SK-N-SH treated with all-trans-retinoic acid at 6 μM for 48 hours (cell line): ENCODE data around the gene BOK.

Source experiments
- ARNTL ChIP-seq: fragments of 450-650 bp; formaldehyde crosslinking; IDR thresholded peaks from 2 replicates; pipeline ENCODE4 v1.5.0; 2020; ENCODE audit warnings: low read depth, mild to moderate bottlenecking, moderate library complexity, borderline replicate concordance
- ESRRG ChIP-seq: fragments of 250-450 bp; sonication (Bioruptor Pico); IDR thresholded peaks from 2 replicates; pipeline ENCODE4 v1.6.1; 2021; ENCODE audit warnings: mild to moderate bottlenecking
- PPARA ChIP-seq: fragments of 250-450 bp; sonication (Bioruptor Pico); IDR thresholded peaks from 2 replicates; pipeline ENCODE4 v1.5.0; 2020; ENCODE audit warnings: mild to moderate bottlenecking, borderline replicate concordance
- TCF4 ChIP-seq: fragments of 250-450 bp; sonication (Bioruptor Pico); IDR thresholded peaks from 2 replicates; pipeline ENCODE4 v1.8.0; 2021; ENCODE audit warnings: mild to moderate bottlenecking, moderate library complexity, borderline replicate concordance
- TOX ChIP-seq: fragments of 250-450 bp; sonication (Bioruptor Pico); IDR thresholded peaks from 2 replicates; pipeline ENCODE4 v1.8.0; 2021; ENCODE audit warnings: mild to moderate bottlenecking, moderate library complexity, borderline replicate concordance
- ZFP30 ChIP-seq: fragments of 450-650 bp; formaldehyde crosslinking; IDR thresholded peaks from 2 replicates; pipeline ENCODE4 v1.5.0; 2022; ENCODE audit warnings: mild to moderate bottlenecking, moderate library complexity
- ZNF8 ChIP-seq: fragments of 450-650 bp; formaldehyde crosslinking; IDR thresholded peaks from 2 replicates; pipeline ENCODE4 v1.5.0; 2020; ENCODE audit warnings: mild to moderate bottlenecking, moderate library complexity
- TF ChIP-seq, protein P1 (sequence below): fragments of 250-450 bp; sonication (Bioruptor Pico); IDR thresholded peaks from 2 replicates; pipeline ENCODE4 v1.5.1; 2020; ENCODE audit warnings: low read depth, mild to moderate bottlenecking, moderate library complexity
- TF ChIP-seq, protein P2 (sequence below): fragments of 250-450 bp; sonication (Bioruptor Pico); IDR thresholded peaks from 2 replicates; pipeline ENCODE4 v1.8.0; 2021; ENCODE audit warnings: low read depth, mild to moderate bottlenecking, moderate library complexity, borderline replicate concordance

DNA sequence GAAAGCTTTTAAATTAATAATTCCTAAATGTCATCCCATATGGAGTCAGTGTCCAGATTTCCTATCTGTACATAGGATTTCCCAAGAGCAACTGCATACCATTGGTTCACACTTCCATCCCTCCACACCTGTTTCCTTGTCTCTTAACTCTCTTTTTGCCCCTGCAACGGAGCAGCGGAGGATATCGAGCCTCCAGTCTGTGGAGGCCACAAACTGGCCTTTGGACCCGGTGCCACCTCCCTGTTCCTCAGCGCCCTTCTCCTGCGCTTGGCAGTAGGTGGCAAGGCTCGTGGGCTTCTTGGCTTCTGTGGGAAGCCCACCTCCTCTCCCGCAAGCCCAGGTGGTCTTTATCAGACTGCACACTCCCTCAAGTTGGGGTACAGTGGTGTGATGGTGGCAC is 26.4 kb upstream of the BOK start:
- TF ChIP-seq ZFP30 (CRISPR knock-in tag) (no peak), ESRRG (no peak), PPARA (CRISPR knock-in tag) (no peak), ARNTL (CRISPR knock-in tag) (no peak), ZNF8 (CRISPR knock-in tag) (no peak), TOX (CRISPR knock-in tag) (no peak), TCF4 (CRISPR knock-in tag) (no peak)
- TF ChIP-seq, protein P1, sequence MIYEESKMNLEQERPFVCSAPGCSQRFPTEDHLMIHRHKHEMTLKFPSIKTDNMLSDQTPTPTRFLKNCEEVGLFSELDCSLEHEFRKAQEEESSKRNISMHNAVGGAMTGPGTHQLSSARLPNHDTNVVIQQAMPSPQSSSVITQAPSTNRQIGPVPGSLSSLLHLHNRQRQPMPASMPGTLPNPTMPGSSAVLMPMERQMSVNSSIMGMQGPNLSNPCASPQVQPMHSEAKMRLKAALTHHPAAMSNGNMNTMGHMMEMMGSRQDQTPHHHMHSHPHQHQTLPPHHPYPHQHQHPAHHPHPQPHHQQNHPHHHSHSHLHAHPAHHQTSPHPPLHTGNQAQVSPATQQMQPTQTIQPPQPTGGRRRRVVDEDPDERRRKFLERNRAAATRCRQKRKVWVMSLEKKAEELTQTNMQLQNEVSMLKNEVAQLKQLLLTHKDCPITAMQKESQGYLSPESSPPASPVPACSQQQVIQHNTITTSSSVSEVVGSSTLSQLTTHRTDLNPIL (CRISPR knock-in tag): no peak
- TF ChIP-seq, protein P2, sequence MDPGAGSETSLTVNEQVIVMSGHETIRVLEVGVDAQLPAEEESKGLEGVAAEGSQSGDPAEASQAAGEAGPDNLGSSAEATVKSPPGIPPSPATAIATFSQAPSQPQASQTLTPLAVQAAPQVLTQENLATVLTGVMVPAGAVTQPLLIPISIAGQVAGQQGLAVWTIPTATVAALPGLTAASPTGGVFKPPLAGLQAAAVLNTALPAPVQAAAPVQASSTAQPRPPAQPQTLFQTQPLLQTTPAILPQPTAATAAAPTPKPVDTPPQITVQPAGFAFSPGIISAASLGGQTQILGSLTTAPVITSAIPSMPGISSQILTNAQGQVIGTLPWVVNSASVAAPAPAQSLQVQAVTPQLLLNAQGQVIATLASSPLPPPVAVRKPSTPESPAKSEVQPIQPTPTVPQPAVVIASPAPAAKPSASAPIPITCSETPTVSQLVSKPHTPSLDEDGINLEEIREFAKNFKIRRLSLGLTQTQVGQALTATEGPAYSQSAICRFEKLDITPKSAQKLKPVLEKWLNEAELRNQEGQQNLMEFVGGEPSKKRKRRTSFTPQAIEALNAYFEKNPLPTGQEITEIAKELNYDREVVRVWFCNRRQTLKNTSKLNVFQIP (CRISPR knock-in tag): no peak
